ENCODE measurements around the gene RAP1GAP. TPM values are rescaled to one million over a fixed set of nuclear protein-coding genes. Genes with fewer than 3 reads are reported as not detected.

Gene RAP1GAP
- total and polyA plus RNA-seq, 2 of the 13 experiments (the other 11 are each of a cell fraction or from before 2014, with no cell fraction given), result 11.9 to 37.5 TPM

DNA sequence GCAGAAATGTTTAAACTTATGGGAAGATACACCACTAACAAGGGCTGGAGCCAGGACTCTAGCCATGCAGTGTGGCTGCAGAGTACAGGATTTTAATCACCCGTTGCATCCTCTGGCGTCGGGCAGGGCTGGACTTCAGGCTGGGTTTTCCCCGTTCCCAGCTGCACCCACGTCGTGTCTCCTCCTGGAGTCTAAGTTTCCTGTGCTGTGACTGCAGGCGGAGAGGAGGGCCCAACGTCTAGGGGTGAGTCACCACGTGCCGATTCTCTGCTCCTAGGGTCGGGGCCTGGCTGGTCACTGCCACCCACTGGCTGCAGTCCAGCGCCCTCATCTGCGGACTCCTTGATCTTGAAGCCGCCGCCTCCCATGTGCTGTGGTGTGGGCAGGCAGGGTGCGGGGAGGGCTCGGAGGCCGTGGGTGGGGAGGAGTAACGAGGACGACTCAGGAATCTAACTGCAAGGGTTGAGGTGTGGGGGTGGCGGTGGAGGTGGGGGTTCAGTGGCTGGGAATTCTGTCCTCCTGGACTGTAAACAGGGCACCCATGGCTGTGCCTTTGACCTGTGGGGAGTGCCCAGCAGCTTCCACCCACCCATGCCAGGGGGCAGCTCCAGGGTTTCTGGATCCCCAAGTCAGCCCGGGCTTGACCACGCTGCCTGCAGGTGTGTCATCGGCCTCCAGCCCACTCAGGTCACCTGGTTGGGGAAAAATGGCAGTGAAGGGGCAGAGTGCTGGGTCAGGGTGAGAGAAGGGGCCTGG is 82.1 kb downstream of the RAP1GAP start (continued):
- TF ChIP-seq TFDP1 (CRISPR knock-in tag; IDR thresholded peaks at IDR 0.05; ENCODE audit: borderline replicate concordance) (peak; percentile 82; the same call in 1 of the 2 replicates), FOXK1 (CRISPR knock-in tag; IDR thresholded peaks at IDR 0.05; ENCODE audit: borderline replicate concordance, low read depth) (0 out of 2 replicates have a peak, but pooled peaks have one; percentile 16), CBFB (CRISPR knock-in tag; IDR thresholded peaks at IDR 0.05) (no peak), ZNF414 (CRISPR knock-in tag; IDR thresholded peaks at IDR 0.05) (0 out of 2 replicates have a peak, but pooled peaks have one; percentile 39), CENPT (CRISPR knock-in tag; IDR thresholded peaks at IDR 0.05; ENCODE audit: low read depth) (no peak), HMGXB4 (CRISPR knock-in tag; IDR thresholded peaks at IDR 0.05; ENCODE audit: borderline replicate concordance in 1 of 2, low read depth in 1 of 2) (peak; percentile 24 to 47; a peak in 1 of 4 replicates), ZBTB42 (CRISPR knock-in tag; IDR thresholded peaks at IDR 0.05) (no peak), MTA1 (CRISPR knock-in tag; IDR thresholded peaks at IDR 0.05; ENCODE audit: borderline replicate concordance) (peak; percentile 44; the same call in 1 of the 2 replicates), BRCA1 (CRISPR knock-in tag; IDR thresholded peaks at IDR 0.05) (no peak), ZSCAN21 (CRISPR knock-in tag; IDR thresholded peaks at IDR 0.05; ENCODE audit: borderline replicate concordance) (peak; percentile 58; the same call in 1 of the 2 replicates), ZNF543 (CRISPR knock-in tag; IDR thresholded peaks at IDR 0.05) (no peak), ZNF614 (CRISPR knock-in tag; IDR thresholded peaks at IDR 0.05; ENCODE audit: borderline replicate concordance) (peak; percentile 44; the same call in 1 of the 2 replicates), SP5 (CRISPR knock-in tag; IDR thresholded peaks at IDR 0.05; ENCODE audit: borderline replicate concordance, low read depth) (0 out of 2 replicates have a peak, but pooled peaks have one; percentile 23), ZNF713 (CRISPR knock-in tag; IDR thresholded peaks at IDR 0.05) (no peak)
- TF ChIP-seq, protein P1, sequence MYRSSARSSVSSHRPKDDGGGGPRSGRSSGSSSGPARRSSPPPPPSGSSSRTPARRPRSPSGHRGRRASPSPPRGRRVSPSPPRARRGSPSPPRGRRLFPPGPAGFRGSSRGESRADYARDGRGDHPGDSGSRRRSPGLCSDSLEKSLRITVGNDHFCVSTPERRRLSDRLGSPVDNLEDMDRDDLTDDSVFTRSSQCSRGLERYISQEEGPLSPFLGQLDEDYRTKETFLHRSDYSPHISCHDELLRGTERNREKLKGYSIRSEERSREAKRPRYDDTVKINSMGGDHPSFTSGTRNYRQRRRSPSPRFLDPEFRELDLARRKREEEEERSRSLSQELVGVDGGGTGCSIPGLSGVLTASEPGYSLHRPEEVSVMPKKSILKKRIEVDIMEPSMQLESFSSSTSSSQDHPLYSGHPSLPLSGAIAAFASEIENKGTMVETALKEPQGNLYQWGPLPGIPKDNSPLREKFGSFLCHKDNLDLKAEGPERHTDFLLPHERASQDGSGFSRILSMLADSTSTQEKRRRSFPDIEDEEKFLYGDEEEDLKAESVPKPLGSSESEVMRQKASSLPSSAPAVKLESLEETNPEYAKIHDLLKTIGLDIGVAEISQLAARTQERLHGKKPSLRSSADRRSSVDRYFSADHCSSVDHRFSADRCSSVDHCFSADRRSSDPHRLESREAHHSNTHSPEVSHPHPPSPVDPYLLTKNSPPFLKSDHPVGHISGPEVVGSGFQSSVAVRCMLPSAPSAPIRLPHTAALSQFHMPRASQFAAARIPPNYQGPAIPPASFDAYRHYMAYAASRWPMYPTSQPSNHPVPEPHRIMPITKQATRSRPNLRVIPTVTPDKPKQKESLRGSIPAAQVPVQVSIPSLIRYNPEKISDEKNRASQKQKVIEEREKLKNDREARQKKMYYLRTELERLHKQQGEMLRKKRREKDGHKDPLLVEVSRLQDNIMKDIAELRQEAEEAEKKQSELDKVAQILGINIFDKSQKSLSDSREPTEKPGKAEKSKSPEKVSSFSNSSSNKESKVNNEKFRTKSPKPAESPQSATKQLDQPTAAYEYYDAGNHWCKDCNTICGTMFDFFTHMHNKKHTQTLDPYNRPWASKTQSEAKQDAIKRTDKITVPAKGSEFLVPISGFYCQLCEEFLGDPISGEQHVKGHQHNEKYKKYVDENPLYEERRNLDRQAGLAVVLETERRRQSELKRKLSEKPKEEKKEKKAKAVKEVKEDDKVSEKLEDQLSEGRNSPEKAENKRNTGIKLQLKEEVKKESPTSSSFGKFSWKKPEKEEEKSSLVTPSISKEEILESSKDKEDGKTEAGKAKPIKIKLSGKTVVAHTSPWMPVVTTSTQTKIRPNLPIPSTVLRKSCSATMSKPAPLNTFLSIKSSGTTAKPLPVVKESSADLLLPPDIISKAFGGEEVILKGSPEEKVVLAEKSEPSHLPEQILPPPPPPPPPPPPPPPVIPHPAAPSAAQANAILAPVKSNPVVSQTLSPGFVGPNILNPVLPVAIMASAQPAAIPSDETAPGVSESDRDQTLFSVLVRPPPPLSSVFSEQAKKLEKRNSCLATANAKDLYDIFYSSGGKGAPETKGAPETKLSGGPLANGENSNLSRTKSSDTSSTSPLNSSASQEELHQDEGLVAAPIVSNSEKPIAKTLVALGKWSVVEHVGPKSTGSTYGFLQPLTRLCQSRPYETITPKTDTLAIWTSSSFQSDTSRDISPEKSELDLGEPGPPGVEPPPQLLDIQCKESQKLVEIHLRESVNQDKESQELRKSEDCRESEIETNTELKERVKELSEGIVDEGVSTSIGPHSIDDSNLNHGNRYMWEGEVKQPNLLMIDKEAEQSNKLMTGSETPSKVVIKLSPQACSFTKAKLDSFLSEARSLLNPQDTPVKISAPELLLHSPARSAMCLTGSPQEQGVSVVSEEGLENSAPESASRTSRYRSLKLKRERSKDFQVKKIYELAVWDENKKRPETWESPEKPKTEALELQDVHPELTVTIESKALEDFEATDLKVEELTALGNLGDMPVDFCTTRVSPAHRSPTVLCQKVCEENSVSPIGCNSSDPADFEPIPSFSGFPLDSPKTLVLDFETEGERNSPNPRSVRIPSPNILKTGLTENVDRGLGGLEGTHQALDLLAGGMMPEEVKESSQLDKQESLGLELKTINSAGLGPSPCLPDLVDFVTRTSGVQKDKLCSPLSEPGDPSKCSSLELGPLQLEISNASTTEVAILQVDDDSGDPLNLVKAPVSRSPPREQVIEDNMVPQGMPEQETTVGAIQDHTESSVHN (CRISPR knock-in tag; IDR thresholded peaks at IDR 0.05), result no peak

All from HepG2 (cell line).